ENCODE measurements around the gene TEX28.

TEX28 gene

DNA sequence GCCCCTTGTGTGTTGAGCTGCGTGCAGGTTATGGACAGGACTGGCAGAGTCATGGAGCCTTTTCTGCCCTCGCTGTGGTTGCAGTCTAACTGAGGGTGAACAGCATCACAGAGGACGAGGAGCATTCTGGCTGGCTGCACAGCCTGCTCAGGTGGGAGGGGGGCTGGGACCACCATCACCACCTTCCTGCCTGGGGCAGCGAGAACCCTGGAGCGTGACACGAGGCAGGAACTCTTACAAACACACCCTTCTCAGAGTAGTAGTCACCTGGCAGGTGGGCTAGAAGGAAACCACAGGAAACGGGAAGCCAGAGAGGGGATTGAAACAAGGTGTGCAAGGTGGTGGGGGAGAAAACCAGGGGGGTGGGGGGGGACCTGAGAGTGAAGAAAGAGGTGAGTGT is 26.2 kb upstream of the TEX28 start:
- DNase-seq (ENCODE audit: low spot score) = no peak
- Histone ChIP-seq H3K4me3 (no peak overlapping the region), H3K27ac (no peak overlapping the region)
- TF ChIP-seq, protein P1, sequence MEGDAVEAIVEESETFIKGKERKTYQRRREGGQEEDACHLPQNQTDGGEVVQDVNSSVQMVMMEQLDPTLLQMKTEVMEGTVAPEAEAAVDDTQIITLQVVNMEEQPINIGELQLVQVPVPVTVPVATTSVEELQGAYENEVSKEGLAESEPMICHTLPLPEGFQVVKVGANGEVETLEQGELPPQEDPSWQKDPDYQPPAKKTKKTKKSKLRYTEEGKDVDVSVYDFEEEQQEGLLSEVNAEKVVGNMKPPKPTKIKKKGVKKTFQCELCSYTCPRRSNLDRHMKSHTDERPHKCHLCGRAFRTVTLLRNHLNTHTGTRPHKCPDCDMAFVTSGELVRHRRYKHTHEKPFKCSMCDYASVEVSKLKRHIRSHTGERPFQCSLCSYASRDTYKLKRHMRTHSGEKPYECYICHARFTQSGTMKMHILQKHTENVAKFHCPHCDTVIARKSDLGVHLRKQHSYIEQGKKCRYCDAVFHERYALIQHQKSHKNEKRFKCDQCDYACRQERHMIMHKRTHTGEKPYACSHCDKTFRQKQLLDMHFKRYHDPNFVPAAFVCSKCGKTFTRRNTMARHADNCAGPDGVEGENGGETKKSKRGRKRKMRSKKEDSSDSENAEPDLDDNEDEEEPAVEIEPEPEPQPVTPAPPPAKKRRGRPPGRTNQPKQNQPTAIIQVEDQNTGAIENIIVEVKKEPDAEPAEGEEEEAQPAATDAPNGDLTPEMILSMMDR (IDR thresholded peaks at IDR 0.05) = no peak

DNA sequence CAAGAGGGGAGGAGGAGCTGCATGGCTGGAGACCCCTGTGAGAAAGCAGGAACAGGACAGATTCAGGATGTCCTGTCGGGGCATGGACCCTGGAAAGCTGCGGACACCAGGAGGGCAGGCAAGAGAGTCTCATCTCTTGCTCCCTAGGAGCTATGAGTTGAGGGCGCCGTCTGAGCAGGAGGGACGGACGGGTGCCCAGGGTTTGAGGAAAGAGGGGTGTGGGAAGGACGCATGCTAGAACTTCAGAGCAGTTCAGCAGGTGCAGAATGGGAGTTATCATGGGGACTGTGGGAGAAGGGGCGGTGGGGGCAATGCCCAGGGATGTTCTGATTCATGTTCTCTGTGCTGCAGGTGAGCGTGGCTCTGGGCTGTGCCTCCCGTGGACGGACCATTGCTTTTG is 25.5 kb upstream of the TEX28 start:
- no peak for DNase-seq (ENCODE audit: low spot score)
- TF ChIP-seq, protein P1 (IDR thresholded peaks at IDR 0.05) = no peak
- H3K4me3 ChIP-seq = no peak overlapping the region
- H3K27ac ChIP-seq = no peak overlapping the region

DNA sequence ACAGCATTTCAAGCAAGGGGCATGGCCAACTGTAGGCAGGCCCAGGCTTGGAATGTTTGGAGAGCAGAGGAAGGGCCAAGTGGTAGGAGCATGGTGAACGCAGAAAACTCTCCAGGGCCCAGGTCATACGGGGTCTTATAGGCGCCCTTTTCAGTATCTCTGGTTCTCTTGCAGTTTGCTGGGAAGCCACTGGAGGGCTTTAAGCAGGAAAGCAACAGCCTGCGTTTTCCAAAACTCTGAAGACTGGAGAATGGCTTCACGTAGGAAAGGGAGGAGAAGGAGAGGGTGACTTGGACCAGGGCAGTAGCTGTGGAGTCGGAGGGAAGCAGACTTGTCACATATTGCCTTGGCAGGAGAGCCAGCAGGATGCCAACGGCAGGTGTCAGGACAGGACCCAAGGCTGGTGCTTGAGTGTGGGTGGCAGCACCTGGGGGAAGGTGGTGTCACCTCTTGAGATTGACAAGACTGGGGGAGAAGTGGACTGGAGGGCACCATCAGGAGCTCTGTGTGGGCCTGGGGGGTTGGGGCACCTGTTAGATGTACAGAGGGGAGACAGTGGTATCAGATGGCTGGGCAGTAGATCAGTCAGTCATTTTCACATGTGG is 22.6 kb upstream of the TEX28 start:
- TF ChIP-seq, protein P1 (IDR thresholded peaks at IDR 0.05) = no peak
- no peak overlapping the region for H3K4me3 ChIP-seq
- H3K27ac ChIP-seq = no peak overlapping the region
- DNase-seq (ENCODE audit: low spot score) = no peak

DNA sequence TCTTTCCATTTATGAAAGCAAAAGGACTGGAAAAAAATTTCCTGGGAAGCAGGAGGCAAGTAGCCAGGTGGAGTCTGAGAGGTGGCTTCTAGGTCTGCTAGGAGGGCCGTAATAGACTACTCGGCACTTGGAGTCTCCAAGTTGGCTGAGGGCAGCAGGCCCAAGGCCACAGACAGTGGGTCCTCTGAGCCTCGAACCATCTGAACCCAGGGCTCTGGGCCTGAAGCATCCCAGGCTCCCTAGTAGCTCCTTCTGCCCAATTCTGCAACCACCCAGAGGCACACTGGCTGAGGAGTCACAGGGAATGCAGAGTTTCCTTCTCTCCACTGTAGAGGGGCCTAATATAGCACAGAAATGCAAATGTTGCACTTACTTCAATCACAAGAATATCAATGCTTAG is 20.5 kb upstream of the TEX28 start:
- H3K27ac ChIP-seq = no peak overlapping the region
- DNase-seq (ENCODE audit: low spot score) = no peak
- TF ChIP-seq, protein P1 (IDR thresholded peaks at IDR 0.05) = no peak
- H3K4me3 ChIP-seq = no peak overlapping the region

DNA sequence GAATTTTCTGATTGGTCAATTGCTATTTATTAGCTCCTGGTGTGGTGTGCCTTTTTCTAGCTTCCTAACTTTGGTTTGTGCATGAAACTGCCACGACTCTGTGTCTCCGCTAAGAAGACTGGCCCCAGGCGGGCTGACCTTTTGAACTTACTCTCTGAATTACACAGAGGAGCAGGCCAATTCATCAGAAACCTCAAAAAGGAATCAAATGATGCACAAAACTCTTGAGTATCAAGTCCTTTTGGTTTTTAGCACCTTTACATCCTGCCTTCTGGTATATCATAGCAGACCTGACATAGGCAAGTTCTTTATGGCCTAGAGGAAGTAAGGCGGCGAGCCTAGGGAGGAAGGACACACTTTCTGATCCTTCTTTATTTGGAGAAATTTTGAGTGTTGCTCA is 18.2 kb upstream of the TEX28 start:
- TF ChIP-seq, protein P1 (IDR thresholded peaks at IDR 0.05) = no peak
- no peak overlapping the region for H3K4me3 ChIP-seq
- DNase-seq (ENCODE audit: low spot score) = no peak
- no peak overlapping the region for H3K27ac ChIP-seq

DNA sequence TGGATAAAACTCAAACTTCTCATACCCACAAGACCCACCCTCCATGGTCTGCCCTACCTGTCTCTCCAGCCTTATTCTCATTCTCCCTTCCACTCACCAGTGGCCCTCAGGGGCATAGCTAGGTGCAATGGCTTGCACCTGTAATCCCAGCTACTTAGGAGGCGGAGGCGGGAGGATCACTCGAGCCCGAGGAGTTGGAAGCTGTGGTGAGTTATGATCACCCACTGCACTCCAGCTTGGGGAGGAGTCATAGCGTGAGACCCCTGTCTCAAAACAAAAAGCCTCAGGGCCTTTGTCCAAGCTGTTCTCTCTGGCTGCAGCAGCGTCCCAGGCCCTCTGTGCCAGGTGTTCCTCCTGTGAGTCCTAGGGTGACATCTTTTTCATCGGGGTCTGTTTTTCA is 17.2 kb upstream of the TEX28 start:
- no peak for DNase-seq (ENCODE audit: low spot score)
- Histone ChIP-seq H3K4me3 (no peak overlapping the region), H3K27ac (no peak overlapping the region)
- TF ChIP-seq, protein P1 (IDR thresholded peaks at IDR 0.05) = no peak

DNA sequence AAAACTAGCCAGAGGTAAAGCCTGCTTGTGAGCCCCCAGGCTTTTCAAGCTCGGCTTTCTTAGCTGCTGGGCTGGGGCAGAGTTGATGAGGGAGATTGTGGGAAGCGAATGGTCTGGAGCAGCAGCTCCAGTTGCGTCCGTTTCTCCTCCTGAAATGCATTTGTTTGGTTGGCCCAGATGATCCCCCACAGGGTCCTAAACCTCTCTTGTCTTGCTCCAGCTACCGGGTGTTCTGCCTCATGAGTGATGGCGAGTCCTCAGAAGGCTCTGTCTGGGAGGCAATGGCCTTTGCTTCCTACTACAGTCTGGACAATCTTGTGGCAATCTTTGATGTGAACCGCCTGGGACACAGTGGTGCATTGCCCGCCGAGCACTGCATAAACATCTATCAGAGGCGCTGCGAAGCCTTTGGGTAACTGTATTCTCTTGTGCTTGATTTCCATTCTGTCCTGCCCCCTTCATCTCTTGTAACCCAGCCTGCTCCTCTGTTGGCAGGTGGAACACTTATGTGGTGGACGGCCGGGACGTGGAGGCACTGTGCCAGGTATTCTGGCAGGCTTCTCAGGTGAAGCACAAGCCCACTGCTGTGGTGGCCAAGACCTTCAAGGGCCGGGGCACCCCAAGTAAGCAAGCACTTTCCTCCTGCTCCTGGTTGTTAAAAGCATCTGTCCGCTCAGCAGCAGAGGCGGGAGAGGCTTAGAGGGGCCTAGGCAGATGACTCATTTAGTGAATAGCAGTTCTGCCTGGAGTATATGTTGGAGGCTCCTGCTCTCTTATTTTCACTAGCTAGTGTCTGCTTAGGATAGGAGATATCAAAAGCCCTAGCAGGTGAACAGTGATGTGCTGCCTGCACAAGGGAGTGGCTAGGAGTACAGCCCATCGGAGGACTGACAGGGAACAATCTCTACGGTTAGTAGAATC is 16.0 kb upstream of the TEX28 start:
- no peak overlapping the region for H3K27ac ChIP-seq
- DNase-seq (ENCODE audit: low spot score) = no peak
- H3K4me3 ChIP-seq = no peak overlapping the region
- TF ChIP-seq, protein P1 (IDR thresholded peaks at IDR 0.05) = no peak

Measured in coronary artery (tissue), 2 donors.